DMS53 treated with DMSO at 0.1 percent for 48 hours (cell line): ENCODE measurements around the gene CHRNA3.
A peak's percentile ranks its signal among the peaks of the same experiment; 100 is the strongest.

Experiments
- DNase-seq: peaks from one replicate; lab custom pipeline; 2025; ENCODE audit not compliant: unreplicated experiment; lab: John Stamatoyannopoulos, UW

The CHRNA3 gene

GRCh38 chr15:78636378-78636859, 15.6 kb upstream of the CHRNA3 start:
- DNase-seq = no peak

- DNase-seq = no peak
Measured at GRCh38 chr15:78635346-78635745, 14.6 kb upstream of the CHRNA3 start.

- no peak for DNase-seq
Measured at GRCh38 chr15:78634210-78635145, 13.7 kb upstream of the CHRNA3 start.

GRCh38 chr15:78633348-78633747, 12.6 kb upstream of the CHRNA3 start:
- no peak for DNase-seq

- DNase-seq = no peak
Measured at GRCh38 chr15:78630886-78631633, 10.3 kb upstream of the CHRNA3 start.

GRCh38 chr15:78629716-78630065, 8.9 kb upstream of the CHRNA3 start:
- DNase-seq = no peak

- no peak for DNase-seq
Measured at GRCh38 chr15:78629031-78629715, 8.4 kb upstream of the CHRNA3 start.

- no peak for DNase-seq
Measured at GRCh38 chr15:78628227-78628626, 7.4 kb upstream of the CHRNA3 start.

- DNase-seq = no peak
Measured at GRCh38 chr15:78627348-78627747, 6.6 kb upstream of the CHRNA3 start.

- no peak for DNase-seq
Measured at GRCh38 chr15:78626381-78626995, 5.7 kb upstream of the CHRNA3 start.

- peak; percentile 82 for DNase-seq
Measured at GRCh38 chr15:78625606-78626280, 4.9 kb upstream of the CHRNA3 start.

- DNase-seq = no peak
Measured at GRCh38 chr15:78624651-78625590, 4.1 kb upstream of the CHRNA3 start.

- DNase-seq = no peak
Measured at GRCh38 chr15:78623786-78624497, 3.1 kb upstream of the CHRNA3 start.

GRCh38 chr15:78621810-78622402, 1.1 kb upstream of the CHRNA3 start:
- DNase-seq = no peak

- DNase-seq = no peak
Measured at GRCh38 chr15:78620021-78620526, 722 bp downstream of the CHRNA3 start.

GRCh38 chr15:78619022-78619950, 1.5 kb downstream of the CHRNA3 start:
- no peak for DNase-seq

GRCh38 chr15:78618490-78618934, 2.3 kb downstream of the CHRNA3 start:
- peak; percentile 72 for DNase-seq
